ENCODE results near the gene CTNND2.

GRCh38 chr5:11477786-11478185 is 426.5 kb downstream of the CTNND2 start:
- TF ChIP-seq CTCF (conservative IDR thresholded peaks at IDR 0.05 in 1 of 2, IDR thresholded peaks at IDR 0.05 in 1 of 2; ENCODE audit: extremely low read depth in 1 of 2, insufficient read depth in 1 of 2, low read depth in 1 of 2, low read length in 2 of 2) (no peak), EZH2 (IDR thresholded peaks at IDR 0.05; ENCODE audit: borderline replicate concordance, low read length) (no peak)
